Common myeloid progenitor, CD34-positive (primary cell): ENCODE measurements around the gene ATP2A1.

ENCODE experiments used
- CTCF ChIA-PET: fragments of 350-600 bp; sonication (Branson Sonifier 250); formaldehyde crosslinking; loops from one replicate; lab custom pipeline; 2021; ENCODE audit warnings: antibody characterized with exemption; lab: Charles Lee
- POLR2A ChIA-PET: fragments of 350-600 bp; sonication (Branson Sonifier 250); formaldehyde crosslinking; loops from one replicate; lab custom pipeline; 2021; ENCODE audit warnings: antibody characterized with exemption; lab: Charles Lee
- DNase-seq, 3 donors: peaks; one replicate each; pipeline versions ENCODE4 v3.0.0 to v3.0.0-alpha.2; 2013
- H3K27ac ChIP-seq, 2 experiments: 1 replicate in 1 of 2; 2 replicates in 1 of 2; pipeline ENCODE4 v1.7.0; 2013; ENCODE audit warnings: inconsistent platforms in 2 of 2, low read length in 2 of 2, mild to moderate bottlenecking in 2 of 2, low read depth in 1 of 2, moderate library complexity in 1 of 2; ENCODE audit not compliant: severe bottlenecking in 2 of 2, insufficient read depth in 1 of 2, poor library complexity in 1 of 2
- H3K27me3 ChIP-seq, 5 experiments: replicated peaks in 2 of 5; 1 replicate in 3 of 5; 2 replicates in 2 of 5; pipeline versions ENCODE4 v1.6.1 to v1.7.0; 2013; ENCODE audit warnings: low read length in 4 of 5, mild to moderate bottlenecking in 2 of 5, moderate library complexity in 2 of 5, inconsistent platforms in 1 of 5; ENCODE audit not compliant: insufficient read depth in 5 of 5, control insufficient read depth in 4 of 5
- H3K36me3 ChIP-seq, 4 experiments: 1 replicate in 2 of 4; 2 replicates in 2 of 4; pipeline versions ENCODE4 v1.6.1 to v1.7.0; 2013; ENCODE audit warnings: low read length in 3 of 4, control low read depth in 1 of 4, mild to moderate bottlenecking in 1 of 4; ENCODE audit not compliant: control insufficient read depth in 4 of 4, insufficient read depth in 4 of 4
- H3K4me1 ChIP-seq, 4 experiments: 1 replicate in 3 of 4; 2 replicates in 1 of 4; pipeline versions ENCODE4 v1.6.1 to v1.7.1; 2013; ENCODE audit warnings: low read length in 3 of 4, mild to moderate bottlenecking in 3 of 4, control low read depth in 1 of 4, inconsistent platforms in 1 of 4, moderate library complexity in 1 of 4; ENCODE audit not compliant: control insufficient read depth in 4 of 4, insufficient read depth in 4 of 4; ENCODE audit errors: control extremely low read depth in 1 of 4
- H3K4me3 ChIP-seq, 7 experiments: 1 replicate in 4 of 7; 2 replicates in 3 of 7; pipeline versions ENCODE4 v1.5.1 to v1.7.0; 2013; ENCODE audit warnings: mild to moderate bottlenecking in 7 of 7, low read length in 6 of 7, moderate library complexity in 6 of 7, inconsistent platforms in 2 of 7, low read depth in 2 of 7, control low read depth in 1 of 7; ENCODE audit not compliant: insufficient read depth in 4 of 7, control insufficient read depth in 1 of 7; ENCODE audit errors: extremely low read depth in 1 of 7
- H3K9me3 ChIP-seq, 5 experiments: 1 replicate in 4 of 5; 2 replicates in 1 of 5; pipeline versions ENCODE4 v1.6.1 to v1.7.1; 2013; ENCODE audit warnings: low read length in 4 of 5, mild to moderate bottlenecking in 2 of 5, inconsistent platforms in 1 of 5, low read depth in 1 of 5, moderate library complexity in 1 of 5; ENCODE audit not compliant: control insufficient read depth in 4 of 5, insufficient read depth in 2 of 5; ENCODE audit errors: control extremely low read depth in 1 of 5
- WGBS: methylation state at CpG from one replicate; pipeline ENCODE4 v1.1.5; 2013; ENCODE audit not compliant: insufficient coverage; 5-methylcytosine and 5-hydroxymethylcytosine counted together

ATP2A1 gene

DNA sequence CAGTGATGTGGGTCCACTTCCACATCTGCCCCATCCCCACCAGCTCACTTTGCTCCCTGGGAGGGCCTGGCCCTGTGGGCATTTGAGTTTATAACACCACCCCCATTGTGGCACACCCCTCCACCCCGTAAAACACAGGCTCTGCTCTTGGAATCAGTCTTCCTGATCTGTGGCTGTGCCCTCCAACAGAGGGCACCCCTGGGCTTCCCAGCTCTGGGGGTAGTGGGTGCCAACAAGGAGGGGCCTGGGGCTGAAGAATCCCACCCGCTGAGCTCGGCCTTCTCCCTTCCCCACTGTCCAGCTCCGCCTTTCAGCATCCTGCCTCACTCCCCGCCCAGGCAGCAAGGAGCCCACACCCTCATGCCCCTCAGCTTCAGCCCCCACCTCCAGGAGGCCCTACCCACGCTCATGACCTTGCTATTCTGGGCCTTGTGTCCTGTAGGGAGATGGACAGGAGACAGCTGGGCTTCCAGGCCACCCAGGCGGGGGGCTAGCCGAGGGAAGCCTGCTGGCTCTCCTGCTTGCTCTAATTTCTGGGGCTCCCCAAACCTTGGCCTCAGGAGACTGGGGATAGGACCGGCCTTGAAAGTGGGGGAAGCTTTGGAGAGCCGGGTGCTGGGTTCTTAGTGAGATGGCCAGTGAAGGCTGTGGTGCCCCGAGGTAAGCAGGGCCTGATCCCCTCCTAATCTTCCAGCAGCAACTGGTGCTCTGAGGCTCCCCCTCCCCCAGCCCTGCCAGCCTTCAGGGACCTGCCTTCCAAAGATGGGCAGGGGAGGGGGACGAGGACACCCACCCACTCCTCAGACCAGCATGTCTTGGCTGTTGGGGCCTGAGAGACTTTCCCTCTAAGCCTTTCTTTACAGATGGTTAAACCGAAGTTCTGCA, 2.9 kb upstream of the ATP2A1 start:
- DNase-seq: no peak
- no peak overlapping the region for H3K27ac ChIP-seq
- ChIA-PET POLR2A (interaction anchor here (0.6 kb wide), 2 partner anchors 13 to 120 kb away, joined by 3 to 4 read pairs; no protein-coding TSS in a partner anchor), CTCF (interaction anchor here (0.9 to 3.1 kb wide), 10 partner anchors 9 to 72 kb away, joined by 3 to 24 read pairs (median 6); partner anchors contain the start of gene SH2B1)
- H3K4me1 ChIP-seq: peaks cover 2 to 32% (median 14%) of the 10 kb centered on the region in 4 experiments
- no peaks in the 10 kb centered on the region for H3K9me3 ChIP-seq
- H3K36me3 ChIP-seq: peaks cover 4 to 39% (median 30%) of the 10 kb centered on the region in 4 experiments
- H3K27me3 ChIP-seq: peaks cover 0 to under 1% (median 0%) of the 10 kb centered on the region in 5 experiments
- 89% methylated on average over 10 of the region's 13 CpGs for WGBS
- H3K4me3 ChIP-seq: no peak overlapping the region

- no peak overlapping the region for H3K27ac ChIP-seq
- ChIA-PET POLR2A (interaction anchor here (0.6 kb wide), 1 partner anchor 12 kb away, joined by 3 read pairs; no protein-coding TSS in a partner anchor), CTCF (interaction anchor here (0.9 to 2.5 kb wide), 8 partner anchors 8 to 71 kb away, joined by 3 to 9 read pairs (median 4); partner anchors contain the start of gene SH2B1)
- peaks cover 2 to 33% (median 18%) of the 10 kb centered on the region in 4 experiments for H3K4me1 ChIP-seq
- no peak overlapping the region for H3K4me3 ChIP-seq
- H3K36me3 ChIP-seq: peaks cover 4 to 34% (median 25%) of the 10 kb centered on the region in 4 experiments
- H3K27me3 ChIP-seq: peaks cover 0 to 7% (median 0%) of the 10 kb centered on the region in 5 experiments
- no peak for DNase-seq
- no peaks in the 10 kb centered on the region for H3K9me3 ChIP-seq
- 96% methylated on average over 5 of the region's 17 CpGs for WGBS
These were observed 2.1 kb upstream of the ATP2A1 start for GRCh38 chr16:28876019-28876659.

DNA sequence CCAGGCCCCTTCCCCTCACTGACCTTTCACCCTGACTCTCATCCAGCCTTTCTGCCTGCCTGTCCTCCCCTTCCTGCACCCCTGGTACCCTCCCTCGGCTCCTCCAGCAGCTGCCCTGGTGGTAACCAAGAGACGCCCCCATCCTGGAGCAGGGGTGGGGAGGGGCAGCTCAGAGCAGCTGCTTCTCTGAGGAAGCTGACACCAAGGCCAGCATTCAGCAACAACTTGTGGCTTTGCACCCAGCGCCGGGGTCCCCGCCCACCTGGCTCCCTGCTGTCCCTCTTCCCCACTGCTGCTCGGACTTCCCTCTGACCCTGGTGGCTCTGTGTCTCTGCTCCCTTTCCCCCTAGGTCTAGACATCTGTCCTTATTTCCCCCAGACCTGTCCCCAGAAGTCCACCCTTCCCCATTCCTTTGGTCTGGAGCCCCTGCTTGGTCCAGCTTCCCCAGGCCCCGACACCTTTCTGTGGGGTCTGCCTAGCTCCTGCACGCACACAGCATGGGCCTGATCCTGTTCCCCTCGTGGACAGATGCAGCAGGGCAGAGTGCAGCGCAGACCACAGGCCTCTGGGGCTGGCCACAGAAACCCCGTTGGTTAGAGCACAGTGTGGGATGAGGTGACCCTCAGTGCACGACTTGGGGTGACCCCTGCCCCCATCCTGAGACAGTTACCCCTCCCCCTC, 1.2 kb upstream of the ATP2A1 start:
- Histone ChIP-seq H3K9me3 (no peaks in the 10 kb centered on the region), H3K36me3 (peaks cover 2 to 24% (median 17%) of the 10 kb centered on the region in 4 experiments), H3K4me3 (no peak overlapping the region), H3K27me3 (peaks cover 0 to 8% (median 0%) of the 10 kb centered on the region in 5 experiments), H3K27ac (no peak overlapping the region), H3K4me1 (peaks cover 2 to 33% (median 18%) of the 10 kb centered on the region in 4 experiments)
- CTCF ChIA-PET: interaction anchor here (1.5 kb wide), 1 partner anchor 68 kb away, joined by 4 read pairs; no protein-coding TSS in a partner anchor
- no peak for DNase-seq
- whole genome bisulfite sequencing: 78% methylated on average over 9 of the region's 12 CpGs
- POLR2A ChIA-PET: no interaction called here

GRCh38 chr16:28877655-28878000, 660 bp upstream of the ATP2A1 start:
- ChIA-PET CTCF (no interaction called here), POLR2A (no interaction called here)
- WGBS: 100% methylated on average over 2 of the region's 2 CpGs
- H3K4me3 ChIP-seq: no peak overlapping the region
- no peaks in the 10 kb centered on the region for H3K9me3 ChIP-seq
- DNase-seq: no peak
- no peak overlapping the region for H3K27ac ChIP-seq
- H3K4me1 ChIP-seq: peaks cover 2 to 33% (median 18%) of the 10 kb centered on the region in 4 experiments
- H3K36me3 ChIP-seq: peaks cover 0 to 20% (median 14%) of the 10 kb centered on the region in 4 experiments
- H3K27me3 ChIP-seq: peaks cover 0 to 8% (median 0%) of the 10 kb centered on the region in 5 experiments

GRCh38 chr16:28879261-28879840, 1.1 kb downstream of the ATP2A1 start:
- peak overlapping the region in 1 of 2 experiments; percentile 14 for H3K27ac ChIP-seq
- ChIA-PET POLR2A (interaction anchor here (0.6 kb wide), 1 partner anchor 17 kb away, joined by 5 read pairs; no protein-coding TSS in a partner anchor), CTCF (interaction anchor here (1.1 to 2.4 kb wide), 5 partner anchors 14 to 68 kb away, joined by 3 to 8 read pairs (median 6); partner anchors contain the start of gene RABEP2)
- no peak for DNase-seq
- peaks cover 0 to 4% (median 3%) of the 10 kb centered on the region in 4 experiments for H3K36me3 ChIP-seq
- peaks cover 0 to 8% (median 0%) of the 10 kb centered on the region in 5 experiments for H3K27me3 ChIP-seq
- H3K4me1 ChIP-seq: peaks cover 2 to 33% (median 18%) of the 10 kb centered on the region in 4 experiments
- 3% methylated on average over 14 of the region's 27 CpGs for WGBS
- H3K4me3 ChIP-seq: peak overlapping the region in 6 of 7 experiments; percentile 38 to 83 (median 72)
- H3K9me3 ChIP-seq: no peaks in the 10 kb centered on the region
